ENCODE data around the gene SLC9A1. TPM values are rescaled to one million over a fixed set of nuclear protein-coding genes. Genes with fewer than 3 reads are reported as not detected.

SLC9A1 gene
- total RNA-seq, 6 donors from 2014 or later: 18.1 to 51.4 (median 31.5) TPM

GRCh38 chr1:27124405-27124804, 30.5 kb downstream of the SLC9A1 start:
- peak overlapping the region in 2 of 4 donors; percentile 12 to 32 for H3K27ac ChIP-seq
- ATAC-seq (ENCODE audit: low FRiP score in 2 of 2) (no peak), DNase-seq (no peak)
- WGBS, 2 donors: 90 to 92% methylated on average over 3 of the region's 3 CpGs
- H3K4me1 ChIP-seq: peaks cover 19 to 57% (median 34%) of the 10 kb centered on the region in 4 donors
- TF ChIP-seq CTCF (IDR thresholded peaks at IDR 0.05) (no peak), EP300 (IDR thresholded peaks at IDR 0.05) (no peak), POLR2A (IDR thresholded peaks at IDR 0.05) (no peak), POLR2AphosphoS5 (IDR thresholded peaks at IDR 0.05) (no peak)
- no peaks in the 10 kb centered on the region for H3K27me3 ChIP-seq
- H3K4me3 ChIP-seq: no peak overlapping the region
- no peaks in the 10 kb centered on the region for H3K9me3 ChIP-seq
- peaks cover 0 to 6% (median 0%) of the 10 kb centered on the region in 4 donors for H3K36me3 ChIP-seq

DNA sequence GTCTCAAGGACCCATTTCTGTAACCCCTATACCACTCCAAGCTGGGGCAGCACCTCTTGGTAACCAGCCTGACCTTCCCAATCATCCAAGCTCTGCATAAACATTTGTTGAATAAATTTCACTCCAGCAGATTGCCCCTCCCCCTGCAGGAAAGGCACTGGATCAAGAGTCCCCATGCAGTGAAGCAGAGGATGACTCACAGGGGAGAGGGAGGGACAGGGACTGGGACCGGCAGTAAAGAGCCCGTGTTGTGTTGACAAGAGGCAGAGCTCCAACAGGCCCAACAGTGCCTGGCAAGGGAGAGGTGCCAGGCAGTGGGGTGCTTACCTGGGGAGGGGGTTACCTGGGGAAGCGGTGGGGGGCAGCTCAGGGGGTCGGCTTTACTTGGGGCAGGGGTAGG, 32.3 kb downstream of the SLC9A1 start:
- Histone ChIP-seq H3K4me3 (no peak overlapping the region), H3K9me3 (no peaks in the 10 kb centered on the region), H3K36me3 (no peaks in the 10 kb centered on the region), H3K27me3 (no peaks in the 10 kb centered on the region), H3K4me1 (peaks cover 37 to 75% (median 50%) of the 10 kb centered on the region in 4 donors), H3K27ac (peak overlapping the region; percentile 57 to 79 (median 74))
- WGBS, 2 donors: 47 to 58% methylated on average over 4 of the region's 4 CpGs
- TF ChIP-seq POLR2AphosphoS5 (IDR thresholded peaks at IDR 0.05): peak; percentile 29 to 64
- TF ChIP-seq POLR2A (IDR thresholded peaks at IDR 0.05): peak in 1 of 4 donors; percentile 11
- no peak for TF ChIP-seq CTCF (IDR thresholded peaks at IDR 0.05)
- TF ChIP-seq EP300 (IDR thresholded peaks at IDR 0.05): no peak
- ATAC-seq (ENCODE audit: low FRiP score in 2 of 2) (peak; percentile 61 to 76), DNase-seq (peak in 1 of 2 donors; percentile 91)

- no peak overlapping the region for H3K4me3 ChIP-seq
- DNase-seq (no peak), ATAC-seq (ENCODE audit: low FRiP score in 2 of 2) (no peak)
- TF ChIP-seq EP300 (IDR thresholded peaks at IDR 0.05) (no peak), CTCF (IDR thresholded peaks at IDR 0.05) (no peak), POLR2AphosphoS5 (IDR thresholded peaks at IDR 0.05) (no peak), POLR2A (IDR thresholded peaks at IDR 0.05) (no peak)
- 65 to 72% methylated on average over 1 of the region's 1 CpG for WGBS, 2 donors
- H3K9me3 ChIP-seq: no peaks in the 10 kb centered on the region
- H3K36me3 ChIP-seq: no peaks in the 10 kb centered on the region
- peaks cover 54 to 93% (median 68%) of the 10 kb centered on the region in 4 donors for H3K4me1 ChIP-seq
- H3K27me3 ChIP-seq: no peaks in the 10 kb centered on the region
- H3K27ac ChIP-seq: peak overlapping the region in 1 of 4 donors; percentile 79
Measured at GRCh38 chr1:27120854-27121253, 34.1 kb downstream of the SLC9A1 start.

DNA sequence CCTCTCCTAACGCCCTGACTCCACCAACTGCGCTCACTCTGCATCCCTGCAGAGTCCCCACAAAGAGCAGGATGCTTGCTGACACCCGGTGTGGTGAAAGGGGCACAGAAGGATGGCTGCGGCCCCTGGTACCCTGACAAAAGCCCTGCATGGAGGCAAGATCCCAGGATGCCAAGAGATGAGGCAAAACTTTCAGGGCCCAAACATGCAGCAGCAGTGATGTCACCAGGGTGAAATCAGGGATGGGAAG, 36.6 kb downstream of the SLC9A1 start:
- H3K36me3 ChIP-seq: peaks cover 0 to 7% (median 0%) of the 10 kb centered on the region in 4 donors
- H3K4me1 ChIP-seq: peaks cover 70 to 96% (median 81%) of the 10 kb centered on the region in 4 donors
- H3K4me3 ChIP-seq: no peak overlapping the region
- H3K9me3 ChIP-seq: no peaks in the 10 kb centered on the region
- DNase-seq (no peak), ATAC-seq (ENCODE audit: low FRiP score in 2 of 2) (no peak)
- WGBS, 2 donors: 87 to 90% methylated on average over 4 of the region's 4 CpGs
- H3K27ac ChIP-seq: peak overlapping the region; percentile 67 to 84 (median 76)
- TF ChIP-seq CTCF (IDR thresholded peaks at IDR 0.05) (no peak), POLR2AphosphoS5 (IDR thresholded peaks at IDR 0.05) (no peak), POLR2A (IDR thresholded peaks at IDR 0.05) (no peak), EP300 (IDR thresholded peaks at IDR 0.05) (no peak)
- H3K27me3 ChIP-seq: no peaks in the 10 kb centered on the region

DNA sequence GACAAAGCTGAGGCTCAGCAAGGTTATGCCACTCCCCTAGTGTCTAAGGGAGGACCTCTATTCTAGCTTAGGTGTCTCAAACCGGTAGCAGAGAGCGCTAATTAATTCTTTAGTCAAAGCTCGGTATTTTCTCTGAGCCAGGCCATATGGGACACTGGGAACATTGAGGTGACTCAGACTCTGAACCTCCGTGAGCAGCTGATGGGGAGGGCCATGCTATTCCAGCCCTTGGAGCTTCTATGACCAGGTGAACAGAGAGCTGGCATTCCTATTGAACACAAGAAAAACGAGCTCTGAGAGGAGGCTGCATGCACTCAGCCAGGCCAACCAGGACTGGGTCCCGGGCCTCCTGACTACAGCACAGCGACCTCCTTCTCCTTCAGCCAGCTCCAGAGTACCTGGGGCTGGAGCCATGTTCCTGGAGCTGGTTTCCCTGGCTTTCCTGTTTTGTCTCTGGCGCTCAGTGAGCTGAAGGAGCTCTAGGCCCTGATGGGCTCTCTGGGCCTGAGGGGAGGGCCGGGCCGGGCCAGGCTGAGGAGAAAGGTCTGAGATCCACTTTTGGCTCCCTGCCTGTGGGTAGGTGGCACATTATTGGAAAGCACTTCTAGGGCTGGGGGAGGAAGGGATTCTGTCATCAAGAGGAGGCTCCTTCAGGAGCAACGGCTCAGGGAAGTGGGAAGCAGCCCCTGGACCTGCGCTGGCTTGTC, 37.0 kb downstream of the SLC9A1 start:
- no peaks in the 10 kb centered on the region for H3K27me3 ChIP-seq
- WGBS, 2 donors: 81 to 84% methylated on average over 7 to 12 of the region's 12 CpGs
- H3K27ac ChIP-seq: peak overlapping the region; percentile 67 to 84 (median 76)
- H3K4me3 ChIP-seq: no peak overlapping the region
- H3K36me3 ChIP-seq: peaks cover 0 to 8% (median 0%) of the 10 kb centered on the region in 4 donors
- TF ChIP-seq CTCF (IDR thresholded peaks at IDR 0.05) (no peak), POLR2A (IDR thresholded peaks at IDR 0.05) (no peak), EP300 (IDR thresholded peaks at IDR 0.05) (no peak), POLR2AphosphoS5 (IDR thresholded peaks at IDR 0.05) (no peak)
- peaks cover 69 to 91% (median 79%) of the 10 kb centered on the region in 4 donors for H3K4me1 ChIP-seq
- no peak for ATAC-seq (ENCODE audit: low FRiP score in 2 of 2)
- H3K9me3 ChIP-seq: no peaks in the 10 kb centered on the region
- no peak for DNase-seq

Measured in upper lobe of left lung (tissue), 6 donors.